NCI-H82 (cell line): ENCODE results near the gene KLK12.
"Not testable (repeated sequence)": the region's sequence is repeated elsewhere in the genome, so short reads cannot be mapped to it uniquely, and the experiment has no call there.

Experiments used
- DNase-seq: peaks from one replicate; lab custom pipeline; 2025; lab: John Stamatoyannopoulos, UW

The KLK12 gene

DNA sequence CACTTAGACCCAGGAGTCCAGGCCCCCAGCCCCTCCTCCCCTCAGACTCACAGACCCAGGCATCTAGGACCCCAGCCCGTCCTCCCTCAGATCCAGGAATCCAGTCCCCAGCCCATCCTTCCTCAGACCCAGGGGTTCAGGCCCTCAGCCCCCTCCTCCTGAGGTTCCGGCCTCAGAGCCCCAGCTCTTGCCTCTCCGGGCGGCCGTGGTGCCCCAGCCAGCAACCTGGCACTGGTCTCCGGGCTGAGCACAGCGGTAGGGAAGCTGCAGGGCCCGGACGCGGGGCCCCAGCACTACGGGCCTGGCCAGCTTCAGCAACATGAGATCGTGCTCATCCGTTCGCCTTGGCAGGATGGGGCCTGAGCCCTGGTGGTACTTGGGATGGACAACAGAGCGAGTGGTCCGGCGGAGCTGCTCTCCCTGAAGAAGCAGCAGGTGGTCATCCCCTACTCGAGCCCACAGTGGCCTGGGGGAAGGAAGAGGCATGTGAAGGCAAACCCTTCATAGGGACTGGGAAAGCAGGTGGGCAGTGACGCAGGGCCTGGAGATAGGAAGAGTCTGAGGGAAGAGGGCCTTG lies 19.0 kb downstream of the KLK12 start:
- no peak for DNase-seq

DNA sequence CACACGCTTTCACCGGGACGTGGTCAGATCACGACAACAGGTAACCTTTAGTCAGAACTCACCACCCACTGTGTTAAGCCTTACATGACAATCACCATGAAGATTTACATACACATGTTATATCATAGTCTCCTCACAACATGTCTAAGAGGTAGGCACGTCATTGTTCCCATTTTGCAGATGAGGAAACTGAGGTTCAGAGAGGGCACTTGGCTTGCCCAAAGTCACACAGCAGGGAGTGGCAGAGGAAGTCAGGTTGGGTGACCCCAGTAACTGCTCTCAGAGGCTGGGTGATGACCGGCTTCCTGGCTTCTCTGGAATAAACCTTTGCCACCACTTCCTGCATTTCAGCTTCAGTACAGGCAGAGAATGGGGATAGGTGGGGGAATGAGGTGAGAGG lies 20.6 kb downstream of the KLK12 start:
- no peak for DNase-seq

DNA sequence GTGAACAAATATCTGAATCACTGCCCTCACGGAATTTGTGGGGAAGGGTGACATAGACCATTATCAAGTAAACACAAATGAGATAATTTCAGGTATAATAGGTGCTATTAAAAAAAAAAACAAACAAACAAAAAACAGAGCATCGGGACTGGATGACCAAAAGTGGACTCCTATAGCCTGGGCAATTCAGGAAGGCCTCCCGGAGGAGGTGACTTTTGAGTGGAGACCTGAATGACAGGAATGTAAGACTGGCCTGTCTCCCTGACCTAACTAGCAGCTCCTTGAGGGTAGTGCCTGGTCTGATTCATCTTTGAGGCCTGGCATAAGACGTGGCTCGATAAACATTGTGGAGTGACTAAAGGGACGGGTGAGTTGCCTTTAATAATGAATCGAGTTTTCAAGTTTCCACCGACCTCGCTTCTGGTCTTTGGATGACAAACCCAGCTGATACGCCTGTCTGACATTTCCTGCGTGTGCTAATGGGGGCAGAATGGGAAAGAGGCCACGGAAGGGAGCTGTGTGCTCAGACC lies 22.1 kb downstream of the KLK12 start:
- no peak for DNase-seq

DNA sequence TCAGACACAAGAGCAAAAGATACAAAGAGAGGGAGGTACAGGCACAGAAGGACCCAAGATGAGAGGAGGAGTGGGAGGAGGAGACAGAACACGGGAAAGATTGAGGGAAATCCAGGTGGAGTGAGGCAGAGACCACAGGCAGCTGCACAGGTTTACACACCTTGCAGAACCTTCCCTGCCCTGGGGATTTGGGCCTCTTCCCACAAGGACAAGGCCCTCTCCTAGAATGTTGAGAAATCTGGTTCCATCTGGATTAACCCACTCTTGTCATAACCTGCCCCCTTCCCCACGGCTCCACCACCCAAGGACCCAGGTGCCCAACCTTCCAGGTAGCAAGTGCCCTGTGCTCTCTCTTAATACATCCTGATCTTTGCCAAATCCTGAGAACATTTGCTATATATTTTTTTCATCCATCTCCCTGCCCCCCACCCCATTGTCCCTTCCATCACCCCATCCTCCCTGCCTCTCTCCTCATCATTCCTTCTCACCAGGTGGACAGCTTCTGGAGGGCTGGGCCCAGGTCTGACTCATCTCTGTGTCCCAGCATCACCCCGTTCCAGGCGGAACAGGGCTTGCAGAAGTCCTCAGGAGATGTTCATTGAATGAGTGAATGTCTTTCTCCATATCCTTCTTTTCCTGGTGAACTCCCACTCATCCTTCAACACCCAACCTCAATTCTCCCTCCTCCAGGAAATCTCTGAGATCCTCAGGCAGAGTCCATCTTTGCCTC lies 24.6 kb downstream of the KLK12 start:
- DNase-seq: no peak

DNA sequence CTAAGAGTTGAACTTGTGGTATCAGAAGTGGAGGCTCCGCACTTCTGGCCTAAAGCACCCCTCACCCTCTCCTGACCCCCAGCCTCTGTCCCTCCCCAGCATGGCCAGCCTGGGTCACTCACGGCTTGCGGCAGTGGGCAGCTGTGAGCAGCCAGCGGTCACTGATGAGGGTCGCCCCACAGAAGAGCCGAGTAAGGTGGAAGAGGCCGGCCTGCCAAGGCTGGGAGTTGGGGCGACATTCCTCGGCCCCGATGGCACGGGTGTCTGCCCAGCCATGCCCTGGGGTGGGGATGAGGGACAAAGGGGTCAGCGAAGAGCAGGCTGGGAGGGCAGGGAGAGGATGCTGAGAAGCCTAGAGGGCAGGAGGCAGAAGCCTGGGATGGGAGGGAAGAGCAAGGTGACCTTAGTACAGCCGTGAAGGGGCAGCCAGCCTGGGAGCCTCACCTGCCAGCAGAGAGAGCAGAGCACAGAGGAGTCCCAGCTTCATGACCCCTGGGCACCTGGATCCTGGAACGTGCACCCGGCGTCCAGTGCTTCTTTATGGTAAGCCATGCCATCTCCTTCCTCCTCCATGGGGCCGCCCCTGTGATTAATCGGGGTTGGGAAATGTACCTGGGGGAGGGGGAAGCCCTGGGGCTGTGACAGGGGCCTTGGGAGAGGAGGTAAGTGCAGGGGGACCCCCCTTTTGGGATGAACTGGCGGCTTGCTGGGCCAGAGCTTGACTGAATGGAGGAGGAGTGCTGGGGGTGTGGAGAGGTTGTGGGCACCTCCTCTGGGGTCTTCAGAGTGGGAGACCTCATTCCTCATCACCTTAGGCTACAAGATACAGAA lies 25.5 kb downstream of the KLK12 start:
- no peak for DNase-seq

DNA sequence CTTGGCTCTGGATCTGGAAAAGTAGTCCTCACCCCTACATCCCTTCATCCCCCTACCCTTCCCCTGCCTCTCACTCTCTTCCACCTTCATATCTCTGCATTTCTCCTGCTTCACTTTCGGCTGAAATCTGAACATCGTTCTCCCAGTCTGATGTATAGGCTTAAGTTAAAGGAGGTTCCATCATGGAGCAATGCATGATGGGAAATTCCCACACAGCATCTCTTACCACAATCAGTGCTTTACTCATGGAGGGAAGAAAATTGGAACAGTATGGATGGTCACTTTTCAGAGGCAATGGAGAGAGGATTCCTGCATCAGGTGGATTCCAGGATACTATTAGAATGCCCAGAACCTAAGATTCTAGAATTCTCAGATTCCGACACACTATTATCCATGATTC lies 27.3 kb downstream of the KLK12 start:
- no peak for DNase-seq

DNA sequence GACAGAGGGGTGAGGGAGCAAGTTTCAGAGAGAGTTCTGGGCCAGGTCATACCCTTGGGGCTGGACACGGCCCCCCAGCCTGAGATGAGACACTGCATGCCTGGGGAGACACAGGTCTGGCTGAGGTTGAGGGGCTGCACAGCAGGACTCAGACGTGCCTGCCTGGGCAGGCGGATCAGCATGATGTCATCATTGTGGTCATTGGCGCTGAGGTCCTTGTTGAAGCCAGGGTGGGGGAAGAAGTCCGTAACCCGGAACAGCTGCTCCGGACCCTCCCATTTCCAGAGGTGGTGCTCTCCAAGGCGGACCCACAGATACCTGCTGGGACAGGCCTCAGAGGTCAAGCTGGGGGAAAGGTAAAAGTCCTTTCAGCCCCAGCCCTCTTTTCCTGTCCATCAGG lies 28.4 kb downstream of the KLK12 start:
- DNase-seq: no peak

DNA sequence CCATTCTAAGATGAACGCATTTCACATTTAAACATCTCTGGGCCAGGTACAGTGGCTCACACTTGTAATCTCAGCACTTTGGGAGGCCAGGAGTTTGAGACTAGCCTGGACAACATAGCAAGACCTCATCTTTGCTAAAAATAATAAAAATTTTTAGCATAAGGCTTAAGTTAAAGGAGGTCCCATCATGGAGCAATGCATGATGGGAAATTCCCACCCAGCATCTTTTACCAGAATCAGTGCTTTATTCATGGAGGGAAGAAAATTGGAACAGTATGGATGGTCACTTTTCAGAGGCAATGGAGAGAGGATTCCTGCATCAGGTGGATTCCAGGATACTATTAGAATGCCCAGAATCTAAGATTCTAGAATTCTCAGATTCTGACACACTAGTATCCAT lies 29.6 kb downstream of the KLK12 start:
- no peak for DNase-seq

DNA sequence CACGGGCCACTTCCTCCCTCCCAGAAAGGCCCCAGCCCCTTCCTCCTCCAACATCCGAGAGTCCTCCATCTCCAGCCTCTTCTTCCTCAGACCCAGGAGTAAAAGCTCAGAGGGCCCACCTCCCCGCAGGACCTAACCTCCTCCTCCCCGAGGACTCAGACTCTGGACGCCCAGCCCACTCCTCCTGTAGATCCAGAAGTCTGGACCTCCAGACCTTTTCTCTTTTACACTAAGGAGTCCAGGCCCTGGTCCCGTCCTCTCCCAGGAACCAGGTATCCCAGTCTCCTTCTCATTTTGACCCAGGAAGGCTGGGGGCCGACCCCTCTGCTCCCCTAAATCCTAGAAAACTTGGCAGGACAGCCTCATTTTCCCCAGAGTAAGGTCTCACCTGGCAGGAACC lies 31.5 kb downstream of the KLK12 start:
- DNase-seq: no peak

DNA sequence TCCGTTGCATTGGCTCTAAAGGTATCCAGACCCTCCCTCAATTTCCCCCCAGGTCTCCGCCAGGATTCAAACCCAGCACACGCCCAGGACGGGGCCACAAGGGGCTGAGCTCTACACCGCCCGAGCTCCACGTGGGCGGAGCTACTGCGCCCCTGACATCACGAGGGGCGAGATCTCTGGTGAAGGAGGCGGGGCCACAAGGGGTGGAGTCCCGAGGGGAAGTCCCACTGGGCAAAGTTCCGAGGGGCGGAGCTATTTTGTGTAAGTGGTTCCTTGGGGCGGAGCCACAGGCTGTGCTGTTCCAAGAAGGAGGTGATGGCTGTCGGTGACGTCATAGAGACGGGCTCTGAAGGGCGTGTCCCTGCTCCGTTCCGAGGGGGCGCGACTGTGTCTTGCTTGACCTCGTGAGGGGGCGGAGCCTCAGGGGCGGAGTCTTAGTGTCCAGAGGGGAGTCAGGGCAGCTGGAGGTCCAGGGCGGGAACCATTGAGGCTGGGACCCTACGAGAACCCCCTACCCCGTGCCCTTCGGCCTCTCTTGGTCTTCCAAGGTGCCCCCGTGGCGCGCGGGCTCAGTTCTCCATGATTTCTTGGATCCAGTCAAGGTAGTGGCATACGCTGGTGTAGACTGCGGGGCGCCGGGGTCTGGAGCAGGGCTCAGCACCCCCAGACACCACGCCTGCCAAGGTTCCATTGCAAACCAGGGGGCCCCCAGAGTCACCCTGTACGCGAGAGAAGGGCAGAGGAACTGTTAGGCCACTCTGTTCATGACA lies 32.1 kb downstream of the KLK12 start:
- peak; percentile 40 for DNase-seq

DNA sequence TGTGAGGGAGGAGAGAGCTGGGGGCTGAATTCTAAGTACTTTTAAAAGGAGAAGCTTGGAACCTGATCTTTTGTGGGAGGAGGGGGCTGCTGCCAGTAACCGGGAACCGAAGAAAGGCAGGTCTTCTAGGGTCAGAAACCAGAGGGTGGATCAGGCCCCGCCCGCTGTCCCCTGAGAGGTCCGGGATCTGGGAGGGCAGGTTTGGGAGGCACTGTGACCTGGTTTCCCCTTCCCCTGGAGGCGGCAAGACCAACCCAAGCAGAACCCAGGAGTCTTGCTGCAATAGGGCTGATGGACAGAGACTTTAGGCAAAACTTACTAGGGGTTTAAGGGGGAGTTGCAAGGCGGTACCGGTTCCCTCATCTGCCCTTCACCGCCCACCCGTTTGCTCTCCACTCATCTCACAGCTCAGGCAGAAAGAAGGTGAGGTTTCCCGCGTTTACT lies 32.7 kb downstream of the KLK12 start:
- DNase-seq: no peak

DNA sequence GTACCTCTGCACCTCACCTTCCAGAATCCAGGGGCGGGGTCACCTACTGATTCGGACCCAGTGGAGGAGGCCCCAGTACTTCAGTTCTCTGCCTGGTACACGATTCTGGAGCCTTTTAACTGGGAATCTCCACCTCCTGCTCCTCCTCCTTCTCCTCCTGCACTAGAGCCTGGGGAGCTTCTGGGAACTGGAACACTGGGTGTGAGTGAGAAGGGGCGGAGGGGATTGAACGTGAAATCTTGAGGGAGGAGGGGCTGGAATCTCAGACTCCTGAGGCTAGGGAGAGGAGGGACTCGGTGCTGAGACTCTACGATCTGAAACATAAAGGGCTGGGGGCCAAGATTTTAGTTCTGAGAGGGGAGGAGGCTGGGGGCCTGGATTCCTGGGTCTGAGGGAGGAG lies 33.3 kb downstream of the KLK12 start, which contains the start of gene KLK8:
Gene KLK8 (minus strand): TSS at position 90 of the 400 bp plus-strand sequence. CDS start 437 bp downstream, outside the sequence.
- DNase-seq: no peak

DNA sequence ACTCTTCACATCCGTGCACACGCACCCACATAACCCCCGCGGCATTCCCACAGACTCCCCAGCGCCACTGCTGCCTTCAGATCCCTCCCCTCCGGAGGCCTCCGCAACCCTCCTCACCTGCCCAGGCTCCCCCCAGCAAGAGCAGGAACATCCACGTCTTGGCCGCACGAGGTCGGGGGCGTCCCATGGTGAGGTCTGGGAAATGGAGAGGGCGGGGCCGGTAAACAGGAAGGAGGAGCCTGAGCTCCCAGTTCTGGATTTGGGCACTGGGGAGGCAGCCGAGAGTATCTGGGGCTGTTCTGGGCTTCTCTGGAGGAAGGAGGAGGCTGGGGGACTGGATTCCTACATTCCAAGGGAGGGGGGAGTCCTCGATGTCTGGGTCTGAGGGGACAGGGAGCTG lies 33.8 kb downstream of the KLK12 start:
- no peak for DNase-seq

DNA sequence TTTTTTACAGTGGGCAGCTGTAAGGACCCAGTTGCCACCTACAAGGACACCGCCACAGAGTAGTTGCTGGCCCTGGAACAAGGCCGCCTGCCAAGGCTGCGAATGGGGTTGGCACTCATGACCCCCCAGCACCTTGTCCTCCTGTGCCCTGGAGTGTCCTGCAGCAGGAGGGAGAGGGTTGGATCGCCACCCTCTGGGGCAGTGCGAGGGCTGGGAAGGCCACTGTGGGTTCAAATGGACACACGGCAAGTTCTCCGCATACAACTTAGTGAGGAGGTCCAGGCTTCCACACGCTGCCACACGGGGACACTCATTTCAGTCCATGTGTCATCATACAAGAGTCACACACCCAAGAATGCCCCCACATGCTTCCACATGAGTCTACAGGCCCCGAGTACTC lies 34.4 kb downstream of the KLK12 start:
- no peak for DNase-seq

DNA sequence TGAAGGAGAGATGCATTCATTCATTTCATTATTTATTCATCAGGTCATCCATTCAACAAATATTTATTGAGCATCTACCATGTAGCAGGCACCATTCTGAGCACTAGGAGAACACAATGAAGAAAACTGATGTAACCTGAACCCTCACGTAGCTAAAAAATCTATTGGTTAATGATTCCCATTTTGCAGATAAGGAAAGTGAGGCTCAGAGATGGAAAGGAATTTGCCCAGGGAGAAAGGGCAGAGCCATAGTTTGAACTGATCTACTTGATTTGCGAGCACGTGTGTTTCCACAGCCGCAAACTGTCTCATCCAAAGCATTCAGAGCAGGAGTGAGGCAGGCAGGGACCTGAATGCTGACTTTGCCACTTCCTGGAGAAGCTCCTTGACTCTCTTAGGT lies 36.1 kb downstream of the KLK12 start:
- no peak for DNase-seq

DNA sequence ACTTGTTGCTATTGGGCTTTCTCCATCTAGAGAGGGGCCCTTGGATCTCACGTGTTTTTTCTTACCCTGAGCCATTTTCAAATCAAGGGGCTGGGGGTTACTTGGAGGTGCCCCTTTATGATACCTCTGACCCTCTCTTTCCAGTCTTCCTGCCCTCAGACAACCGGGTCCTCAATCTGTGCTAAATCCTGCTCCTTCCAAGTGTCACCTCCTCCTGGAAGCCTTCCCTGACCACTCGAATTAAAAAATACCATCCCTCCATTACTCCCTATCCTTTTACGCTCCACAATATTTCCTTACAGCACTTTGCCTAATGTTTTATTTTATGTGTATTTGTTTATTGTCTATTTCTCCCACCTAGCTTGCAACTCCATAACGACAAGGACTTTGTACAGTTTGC lies 36.7 kb downstream of the KLK12 start:
- no peak for DNase-seq

DNA sequence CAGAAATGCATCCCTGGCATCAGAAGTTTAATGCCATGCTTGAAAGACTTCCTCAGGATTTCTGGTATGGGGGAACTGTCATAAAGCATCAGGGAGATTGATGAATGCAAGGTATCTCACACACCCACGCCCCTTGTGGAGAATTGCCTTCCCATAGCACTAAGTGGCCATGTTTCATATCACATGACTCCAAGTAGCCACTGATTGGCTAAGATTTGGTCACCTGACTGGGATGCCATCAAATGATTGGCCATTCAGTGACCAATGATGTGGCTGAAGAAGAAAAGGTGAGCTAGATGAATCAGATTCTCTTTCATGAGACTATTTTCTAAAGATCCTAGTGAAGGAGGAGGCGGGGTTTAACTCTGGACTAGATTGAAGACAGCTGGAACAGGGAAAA lies 40.7 kb downstream of the KLK12 start:
- DNase-seq: peak; percentile 9

DNA sequence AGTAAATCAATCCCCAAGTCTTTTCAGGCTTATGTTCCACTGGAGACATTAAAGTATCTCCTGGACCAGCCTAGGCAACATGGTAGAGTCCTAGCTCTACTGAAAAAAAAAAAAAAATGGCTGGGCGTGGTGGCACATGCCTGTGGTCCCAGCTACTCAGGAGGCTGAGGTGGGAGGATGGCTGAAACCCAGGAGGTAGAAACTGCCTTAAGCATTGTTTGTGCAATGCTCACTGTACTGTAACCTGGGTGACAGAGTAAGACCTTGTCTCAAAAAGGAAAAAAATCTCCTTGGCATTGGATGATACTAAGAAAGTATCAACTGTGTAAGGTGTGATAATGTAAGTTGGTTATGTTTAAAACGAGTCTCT lies 42.2 kb downstream of the KLK12 start:
- DNase-seq: no peak

DNA sequence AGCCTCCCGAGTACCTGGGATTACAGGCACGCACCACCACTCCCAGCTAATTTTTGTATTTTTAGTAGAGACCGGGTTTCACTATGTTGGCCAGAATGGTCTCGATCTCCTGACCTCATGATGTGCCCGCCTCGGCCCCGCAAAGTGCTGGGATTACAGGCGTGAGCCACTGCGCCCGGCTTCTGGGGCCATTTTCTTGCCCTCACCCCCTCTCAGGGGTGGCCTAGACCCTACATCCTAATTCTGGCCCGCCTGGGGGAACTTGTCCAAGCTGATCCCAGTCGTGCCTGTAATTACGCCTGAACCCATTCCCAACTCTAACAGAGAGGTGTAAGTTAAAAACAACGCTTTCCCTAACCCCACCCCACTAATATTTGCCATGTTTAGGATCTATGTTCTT lies 50.4 kb downstream of the KLK12 start:
- DNase-seq: not testable (repeated sequence)

DNA sequence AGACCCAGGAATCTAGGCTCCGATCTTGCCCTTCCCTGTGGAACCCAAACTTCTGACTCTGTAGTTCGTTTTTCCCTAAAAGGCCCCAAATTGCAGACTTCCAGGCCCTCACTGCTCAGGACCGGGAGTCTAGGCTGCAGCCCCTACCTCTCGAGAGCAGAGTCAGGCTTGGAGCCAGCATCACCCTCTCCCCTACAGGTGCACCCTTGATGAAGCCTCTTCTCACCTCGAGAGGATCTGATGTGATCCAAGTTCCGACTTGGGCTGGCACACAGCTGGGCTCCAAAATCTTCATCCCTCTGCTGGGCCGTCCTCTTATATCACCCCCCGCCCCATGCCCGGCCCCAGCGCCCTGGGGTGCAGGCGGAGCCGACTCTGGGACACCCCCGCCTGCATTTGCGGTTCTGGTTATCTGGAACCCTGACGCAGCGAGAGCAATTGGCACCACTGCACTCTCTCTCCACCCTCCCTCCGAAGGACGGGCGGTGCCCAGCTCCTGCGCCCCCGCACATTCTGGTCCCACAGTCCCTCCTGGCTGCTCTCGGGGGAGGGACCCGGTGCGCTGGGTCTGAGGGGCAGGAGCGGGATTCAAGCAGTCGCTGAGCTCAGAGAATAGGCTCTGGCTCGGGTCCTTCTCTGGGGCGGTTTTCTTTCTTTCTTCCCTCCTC lies 51.0 kb downstream of the KLK12 start, which contains the start of gene KLK7:
Gene KLK7 (minus strand): TSS at position 293 of the 668 bp plus-strand sequence. CDS start 1,518 bp downstream, outside the sequence.
- DNase-seq: no peak

DNA sequence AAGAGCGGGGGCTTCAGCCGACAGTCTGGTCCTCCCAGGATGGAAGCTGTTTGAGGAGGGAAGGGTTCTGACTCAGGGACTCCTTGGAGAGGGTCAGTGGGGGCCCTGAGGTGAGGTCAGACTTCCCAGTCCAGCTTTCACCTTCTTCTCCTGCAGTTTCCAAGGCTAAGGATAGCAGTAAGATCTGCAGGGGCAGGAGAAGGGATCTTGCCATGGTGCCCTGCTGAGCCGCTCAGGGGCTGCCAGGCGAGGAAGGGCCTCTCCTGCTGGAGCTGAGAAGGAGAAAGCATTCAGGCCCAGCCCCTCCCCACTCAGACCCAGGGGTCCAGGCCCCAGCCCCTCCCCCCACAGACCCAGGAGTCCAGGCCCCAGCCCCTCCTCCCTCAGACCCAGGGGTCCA lies 52.6 kb downstream of the KLK12 start:
- no peak for DNase-seq
